HepG2 (cell line): ENCODE data around the gene SYT13. TPM values are rescaled to one million over a fixed set of nuclear protein-coding genes. Genes with fewer than 3 reads are reported as not detected.

Experiments
- ATAC-seq: fragments of 200-7000 bp; cut with Tn5 transposase; 3 replicates; pipeline ENCODE4 v1.9.1; 2020; ENCODE audit warnings: mild to moderate bottlenecking, moderate library complexity
- BruUV-seq: library from RNA; stranded (reverse); fragments of 400-500 nt; replicated peaks from 2 replicates; lab custom pipeline; 2021; lab: Mats Ljungman, UMichigan
- CTCF ChIA-PET: fragments of 300-600 bp; formaldehyde crosslinking; extraction: SDS; loops from one replicate; lab custom pipeline; 2021; ENCODE audit warnings: low total read pairs, inconsistent platforms, low intra/inter-chr PET ratio; lab: Yijun Ruan, JAX
- POLR2A ChIA-PET: fragments of 350-600 bp; sonication (Branson Sonifier 250); formaldehyde crosslinking; loops from one replicate; lab custom pipeline; 2020; ENCODE audit warnings: antibody characterized with exemption, inconsistent platforms; lab: Yijun Ruan, JAX
- DNase-seq: peaks from one replicate; pipeline ENCODE4 v3.0.0-alpha.2; 2015; ENCODE audit warnings: low spot score
- FAIRE-seq: peaks from 3 replicates; lab custom pipeline; 2011; peaks lifted over from hg19 to GRCh38; lab: Jason Lieb, UNC
- H2AFZ ChIP-seq: one replicate; pipeline ENCODE4 v1.6.1; 2011; ENCODE audit warnings: low read length, inconsistent platforms
- H3K27ac ChIP-seq: fragments of 300-600 bp; 3 replicates; pipeline ENCODE4 v1.8.0; 2011; ENCODE audit warnings: mixed run types, mild to moderate bottlenecking, mixed read lengths, low read length, inconsistent platforms; ENCODE audit not compliant: insufficient read depth; ENCODE audit errors: extremely low read length
- H3K27me3 ChIP-seq, 2 experiments: fragments of 200-600 bp in 1 of 2; 2 replicates in 1 of 2; 3 replicates in 1 of 2; pipeline versions ENCODE4 v1.6.0 to v1.8.0; 2011; ENCODE audit warnings: low read length in 2 of 2, mild to moderate bottlenecking in 2 of 2, moderate library complexity in 2 of 2, inconsistent platforms in 1 of 2; ENCODE audit not compliant: insufficient read depth in 2 of 2, control insufficient read depth in 1 of 2
- H3K36me3 ChIP-seq, 2 experiments: fragments of 200-600 bp in 1 of 2; replicated peaks in 1 of 2; 2 replicates in 1 of 2; 3 replicates in 1 of 2; pipeline versions ENCODE4 v1.5.1 to v1.8.0; 2011; ENCODE audit warnings: low read length in 2 of 2, inconsistent platforms in 1 of 2; ENCODE audit not compliant: insufficient read depth in 2 of 2, control insufficient read depth in 1 of 2
- H3K4me1 ChIP-seq: 2 replicates; pipeline ENCODE4 v1.5.1; 2012; ENCODE audit warnings: low read length, inconsistent platforms; ENCODE audit not compliant: insufficient read depth
- H3K4me2 ChIP-seq: 2 replicates; pipeline ENCODE4 v1.6.0; 2011; ENCODE audit warnings: low read depth, low read length, inconsistent platforms
- H3K4me3 ChIP-seq, 3 experiments: fragments of 200-600 bp in 1 of 3; sonication (generic), shearing (Covaris generic) in 1 of 3; replicated peaks in 1 of 3; 2 replicates each; pipeline ENCODE4 v1.5.1; 2011 to 2016; ENCODE audit warnings: low read length in 3 of 3, inconsistent platforms in 2 of 3, low read depth in 2 of 3, mild to moderate bottlenecking in 2 of 3, control low read depth in 1 of 3, mixed read lengths in 1 of 3; ENCODE audit not compliant: insufficient read depth in 1 of 3
- H3K79me2 ChIP-seq: one replicate; pipeline ENCODE4 v1.6.1; 2011; ENCODE audit warnings: low read length, inconsistent platforms; ENCODE audit not compliant: insufficient read depth
- H3K9ac ChIP-seq: 2 replicates; pipeline ENCODE4 v1.6.0; 2011; ENCODE audit warnings: mild to moderate bottlenecking, low read depth, low read length, inconsistent platforms; ENCODE audit not compliant: insufficient read depth
- H3K9me3 ChIP-seq: 2 replicates; pipeline ENCODE4 v1.5.1; 2012; ENCODE audit warnings: mild to moderate bottlenecking, low read length
- H4K20me1 ChIP-seq: 2 replicates; pipeline ENCODE4 v1.6.0; 2011; ENCODE audit warnings: inconsistent platforms, mild to moderate bottlenecking, low read length, moderate library complexity; ENCODE audit not compliant: insufficient read depth
- BATF2 ChIP-seq: sonication (generic); formaldehyde crosslinking; IDR thresholded peaks from 2 replicates; pipeline ENCODE4 v1.8.0; 2022; ENCODE audit warnings: mild to moderate bottlenecking, missing genetic modification reagents, moderate library complexity
- MLX ChIP-seq: IDR thresholded peaks from 2 replicates; pipeline ENCODE4 v1.6.1; 2016
- ONECUT2 ChIP-seq: sonication (generic); formaldehyde crosslinking; IDR thresholded peaks from 2 replicates; pipeline ENCODE4 v1.4.0; 2020; ENCODE audit warnings: missing genetic modification reagents
- ZNF121 ChIP-seq: sonication (generic); formaldehyde crosslinking; IDR thresholded peaks from 2 replicates; pipeline ENCODE4 v1.5.0; 2020; ENCODE audit warnings: mild to moderate bottlenecking, missing genetic modification reagents
- ZNF318 ChIP-seq: sonication (generic); formaldehyde crosslinking; IDR thresholded peaks from 2 replicates; pipeline ENCODE4 v1.4.0; 2020; ENCODE audit warnings: mild to moderate bottlenecking, missing genetic modification reagents
- ZNF34 ChIP-seq: sonication (generic); formaldehyde crosslinking; IDR thresholded peaks from 2 replicates; pipeline ENCODE4 v1.4.0; 2020; ENCODE audit warnings: mild to moderate bottlenecking, missing genetic modification reagents, borderline replicate concordance
- WGBS: methylation state at CpG from one replicate; pipeline ENCODE4 v1.1.6; 2017; ENCODE audit warnings: low lambda C conversion rate; 5-methylcytosine and 5-hydroxymethylcytosine counted together
- in situ Hi-C: cut with HindIII; loops from 2 replicates; pipeline ENCODE4 v1.10.0; 2017; ENCODE audit warnings: low pct_unique_long_range_greater_than_20kb; ENCODE audit not compliant: extremely low pct_ligation_motif_present
- intact Hi-C: fragments of 100-400 bp; cut with micrococcal nuclease; formaldehyde crosslinking; loops from one replicate; pipeline ENCODE4 v1.10.0; 2022; ENCODE audit not compliant: unreplicated experiment
- polyA plus RNA-seq, 8 experiments: library from polyadenylated mRNA; depleted of rRNA in 3 of 8; stranded (reverse) in 7 of 8; unstranded in 1 of 8; fragments of >200 nt; fragmentation: Illumina TruSeq in 4 of 8; extraction: Trizol in 4 of 8; gene quantifications; 2 replicates each; pipeline versions ENCODE4 v1.2.1 to v1.2.3, GENCODE V29; 2011 to 2016; ENCODE audit warnings: low read depth in 4 of 8, missing spikeins in 1 of 8, mixed read lengths in 1 of 8; ENCODE audit not compliant: insufficient read depth in 1 of 8
- total RNA-seq, 5 experiments: library from RNA; depleted of rRNA; stranded (reverse); fragments of >200 nt; fragmentation: Illumina TruSeq; extraction: Trizol; gene quantifications; 2 replicates each; pipeline ENCODE4 v1.2.3, GENCODE V29; 2016; ENCODE audit warnings: low read depth in 1 of 5
- TF ChIP-seq, protein P1 (sequence below), 2 experiments: fragments of 450-650 bp in 1 of 2; sonication (generic) in 1 of 2; formaldehyde crosslinking; IDR thresholded peaks; 2 replicates each; pipeline versions ENCODE4 v1.5.0 to v1.8.0; 2020 to 2022; ENCODE audit warnings: mild to moderate bottlenecking in 1 of 2, missing genetic modification reagents in 1 of 2
- TF ChIP-seq, protein P2 (sequence below): sonication (generic); formaldehyde crosslinking; IDR thresholded peaks from 2 replicates; pipeline ENCODE4 v1.4.0; 2020; ENCODE audit warnings: missing genetic modification reagents

SYT13 gene
- total and polyA plus RNA-seq, 2 of the 13 experiments (the other 11 are each of a cell fraction or from before 2014, with no cell fraction given): 0.02 to 0.13 TPM

DNA sequence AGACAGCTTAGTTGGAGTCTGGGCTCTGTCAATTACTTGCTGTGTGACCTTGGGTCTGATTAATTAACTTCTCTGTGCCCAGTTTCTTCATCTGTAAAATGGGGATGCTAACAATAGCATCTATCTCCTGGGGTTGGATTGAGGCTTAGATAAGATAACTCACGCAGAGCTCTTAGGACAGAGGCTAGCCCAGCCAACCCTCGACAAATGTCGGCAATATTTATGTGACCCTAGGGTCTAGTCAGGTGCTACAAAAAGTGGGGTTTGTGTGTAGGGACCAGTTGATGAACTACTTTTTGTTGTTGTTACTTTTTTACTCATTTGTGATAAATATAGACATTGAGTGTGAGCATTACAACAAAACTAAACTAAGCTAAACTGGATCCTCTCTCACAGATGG lies 22.4 kb downstream of the SYT13 start:
- H3K79me2 ChIP-seq: no peaks in the 10 kb centered on the region
- 83% methylated on average over 3 of the region's 3 CpGs for WGBS
- CTCF ChIA-PET: no interaction called here
- POLR2A ChIA-PET: no interaction called here
- no peaks in the 10 kb centered on the region for H4K20me1 ChIP-seq
- H3K9ac ChIP-seq: no peak overlapping the region
- H2AFZ ChIP-seq: no peak overlapping the region
- no peak for ATAC-seq
- H3K36me3 ChIP-seq: no peaks in the 10 kb centered on the region
- no peak overlapping the region for H3K4me2 ChIP-seq
- no peak overlapping the region for H3K27ac ChIP-seq
- no peaks in the 10 kb centered on the region for H3K9me3 ChIP-seq
- no peak overlapping the region for H3K4me3 ChIP-seq
- no TSS peak for BruUV-seq
- DNase-seq: no peak
- intact Hi-C loops: no loop called here
- H3K4me1 ChIP-seq: peaks cover 19% of the 10 kb centered on the region
- H3K27me3 ChIP-seq: no peaks in the 10 kb centered on the region
- no peak for FAIRE-seq
- in situ Hi-C loops: no loop called here
- TF ChIP-seq ONECUT2 (CRISPR knock-in tag) (no peak), ZNF318 (CRISPR knock-in tag) (no peak), ZNF121 (CRISPR knock-in tag) (no peak), MLX (CRISPR knock-in tag) (no peak), BATF2 (CRISPR knock-in tag) (no peak), ZNF34 (CRISPR knock-in tag) (no peak)
- TF ChIP-seq, protein P1, sequence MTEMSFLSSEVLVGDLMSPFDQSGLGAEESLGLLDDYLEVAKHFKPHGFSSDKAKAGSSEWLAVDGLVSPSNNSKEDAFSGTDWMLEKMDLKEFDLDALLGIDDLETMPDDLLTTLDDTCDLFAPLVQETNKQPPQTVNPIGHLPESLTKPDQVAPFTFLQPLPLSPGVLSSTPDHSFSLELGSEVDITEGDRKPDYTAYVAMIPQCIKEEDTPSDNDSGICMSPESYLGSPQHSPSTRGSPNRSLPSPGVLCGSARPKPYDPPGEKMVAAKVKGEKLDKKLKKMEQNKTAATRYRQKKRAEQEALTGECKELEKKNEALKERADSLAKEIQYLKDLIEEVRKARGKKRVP (CRISPR knock-in tag; IDR thresholded peaks at IDR 0.05): no peak
- TF ChIP-seq, protein P2, sequence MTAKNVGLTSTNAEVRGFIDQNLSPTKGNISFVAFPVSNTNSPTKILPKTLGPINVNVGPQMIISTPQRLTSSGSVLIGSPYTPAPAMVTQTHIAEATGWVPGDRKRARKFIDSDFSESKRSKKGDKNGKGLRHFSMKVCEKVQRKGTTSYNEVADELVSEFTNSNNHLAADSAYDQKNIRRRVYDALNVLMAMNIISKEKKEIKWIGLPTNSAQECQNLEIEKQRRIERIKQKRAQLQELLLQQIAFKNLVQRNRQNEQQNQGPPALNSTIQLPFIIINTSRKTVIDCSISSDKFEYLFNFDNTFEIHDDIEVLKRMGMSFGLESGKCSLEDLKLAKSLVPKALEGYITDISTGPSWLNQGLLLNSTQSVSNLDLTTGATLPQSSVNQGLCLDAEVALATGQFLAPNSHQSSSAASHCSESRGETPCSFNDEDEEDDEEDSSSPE (CRISPR knock-in tag): no peak
